ENCODE measurements around the gene COQ2. TPM values are rescaled to one million over a fixed set of nuclear protein-coding genes. Genes with fewer than 3 reads are reported as not detected.
"Not testable (repeated sequence)": the region's sequence is repeated elsewhere in the genome, so short reads cannot be mapped to it uniquely, and the experiment has no call there.

Gene COQ2
- total RNA-seq, 1 experiment from 2014 or later: 15.3 TPM

GRCh38 chr4:83276299-83277040 is 8.1 kb downstream of the COQ2 start:
- intact Hi-C loops (cut with micrococcal nuclease; ENCODE audit: unreplicated experiment): no loop called here

GRCh38 chr4:83273926-83274325 is 10.7 kb downstream of the COQ2 start:
- H3K4me3 ChIP-seq (ENCODE audit: low read depth, low read length, poor library complexity, severe bottlenecking); POLR2A ChIA-PET (ENCODE audit: low non-redundant PET); H3K27me3 ChIP-seq (replicated peaks; ENCODE audit: insufficient read depth, low read depth, low read length, poor library complexity); H3K9me3 ChIP-seq (ENCODE audit: low read depth, low read length, poor library complexity, severe bottlenecking); H3K27ac ChIP-seq (ENCODE audit: low read depth, low read length, poor library complexity, severe bottlenecking); BruUV-seq (replicated peaks); CTCF ChIA-PET; intact Hi-C loops (cut with micrococcal nuclease; ENCODE audit: unreplicated experiment); H3K4me1 ChIP-seq (ENCODE audit: insufficient read depth, low read length, poor library complexity, severe bottlenecking); DNase-seq (ENCODE audit: low spot score); H3K36me3 ChIP-seq (ENCODE audit: insufficient read depth, low read length, poor library complexity, severe bottlenecking): not testable (repeated sequence)

More at GRCh38 chr4:83276299-83277040, 8.1 kb downstream of the COQ2 start:
- DNase-seq (ENCODE audit: low spot score): no peak
- no peak for TF ChIP-seq CTCF (conservative IDR thresholded peaks at IDR 0.05; ENCODE audit: low read depth, low read length)
- no peak for TF ChIP-seq EZH2 (IDR thresholded peaks at IDR 0.05; ENCODE audit: borderline replicate concordance, low read depth, low read length, poor library complexity, severe bottlenecking)
- no peaks in the 10 kb centered on the region for H3K36me3 ChIP-seq (ENCODE audit: insufficient read depth, low read length, poor library complexity, severe bottlenecking)
- no peak overlapping the region for H3K4me3 ChIP-seq (ENCODE audit: low read depth, low read length, poor library complexity, severe bottlenecking)
- no peaks in the 10 kb centered on the region for H3K4me1 ChIP-seq (ENCODE audit: insufficient read depth, low read length, poor library complexity, severe bottlenecking)
- H3K27ac ChIP-seq (ENCODE audit: low read depth, low read length, poor library complexity, severe bottlenecking): no peak overlapping the region
- no TSS peak for BruUV-seq (replicated peaks)
- ChIA-PET CTCF (no interaction called here), POLR2A (ENCODE audit: low non-redundant PET) (interaction anchor here (0.6 kb wide), 1 partner anchor 259 kb away, joined by 4 read pairs; no protein-coding TSS in a partner anchor)
- H3K9me3 ChIP-seq (ENCODE audit: low read depth, low read length, poor library complexity, severe bottlenecking): no peaks in the 10 kb centered on the region
- no peaks in the 10 kb centered on the region for H3K27me3 ChIP-seq (replicated peaks; ENCODE audit: insufficient read depth, low read depth, low read length, poor library complexity)

GRCh38 chr4:83272900-83273299 is 11.7 kb downstream of the COQ2 start:
- POLR2A ChIA-PET (ENCODE audit: low non-redundant PET): no interaction called here
- Histone ChIP-seq H3K27me3 (replicated peaks; ENCODE audit: insufficient read depth, low read depth, low read length, poor library complexity) (no peaks in the 10 kb centered on the region), H3K9me3 (ENCODE audit: low read depth, low read length, poor library complexity, severe bottlenecking) (no peaks in the 10 kb centered on the region)

More at GRCh38 chr4:83272900-83273299, 11.7 kb downstream of the COQ2 start:
- no TSS peak for BruUV-seq (replicated peaks)
- no peak overlapping the region for H3K4me3 ChIP-seq (ENCODE audit: low read depth, low read length, poor library complexity, severe bottlenecking)
- no peak for TF ChIP-seq EZH2 (IDR thresholded peaks at IDR 0.05; ENCODE audit: borderline replicate concordance, low read depth, low read length, poor library complexity, severe bottlenecking)
- TF ChIP-seq CTCF (conservative IDR thresholded peaks at IDR 0.05; ENCODE audit: low read depth, low read length): no peak
- no peaks in the 10 kb centered on the region for H3K36me3 ChIP-seq (ENCODE audit: insufficient read depth, low read length, poor library complexity, severe bottlenecking)
- intact Hi-C loops (cut with micrococcal nuclease; ENCODE audit: unreplicated experiment): no loop called here
- H3K4me1 ChIP-seq (ENCODE audit: insufficient read depth, low read length, poor library complexity, severe bottlenecking): no peaks in the 10 kb centered on the region
- CTCF ChIA-PET: no interaction called here
- DNase-seq (ENCODE audit: low spot score): no peak
- no peak overlapping the region for H3K27ac ChIP-seq (ENCODE audit: low read depth, low read length, poor library complexity, severe bottlenecking)

Data from A673 (cell line).